Choroid plexus epithelial cell (primary cell): Measurements from ENCODE around the gene FCHO1.

Experiments
- DNase-seq: peaks from one replicate; pipeline ENCODE4 v3.0.0-alpha.2; 2010; ENCODE audit warnings: low read depth
- H3K4me3 ChIP-seq: 2 replicates; pipeline ENCODE4 v1.5.1; 2011; ENCODE audit warnings: low read depth, mild to moderate bottlenecking, control low read depth, low read length, moderate library complexity
- TF ChIP-seq, protein P1 (sequence below): conservative IDR thresholded peaks from 2 replicates; pipeline ENCODE4 v1.5.1; 2011; ENCODE audit warnings: low read depth, mild to moderate bottlenecking, control low read depth, inconsistent platforms, low read length, moderate library complexity

Gene FCHO1

GRCh38 chr19:17724655-17725054, 26.6 kb upstream of the FCHO1 start:
- no peak overlapping the region for H3K4me3 ChIP-seq
- TF ChIP-seq, protein P1, sequence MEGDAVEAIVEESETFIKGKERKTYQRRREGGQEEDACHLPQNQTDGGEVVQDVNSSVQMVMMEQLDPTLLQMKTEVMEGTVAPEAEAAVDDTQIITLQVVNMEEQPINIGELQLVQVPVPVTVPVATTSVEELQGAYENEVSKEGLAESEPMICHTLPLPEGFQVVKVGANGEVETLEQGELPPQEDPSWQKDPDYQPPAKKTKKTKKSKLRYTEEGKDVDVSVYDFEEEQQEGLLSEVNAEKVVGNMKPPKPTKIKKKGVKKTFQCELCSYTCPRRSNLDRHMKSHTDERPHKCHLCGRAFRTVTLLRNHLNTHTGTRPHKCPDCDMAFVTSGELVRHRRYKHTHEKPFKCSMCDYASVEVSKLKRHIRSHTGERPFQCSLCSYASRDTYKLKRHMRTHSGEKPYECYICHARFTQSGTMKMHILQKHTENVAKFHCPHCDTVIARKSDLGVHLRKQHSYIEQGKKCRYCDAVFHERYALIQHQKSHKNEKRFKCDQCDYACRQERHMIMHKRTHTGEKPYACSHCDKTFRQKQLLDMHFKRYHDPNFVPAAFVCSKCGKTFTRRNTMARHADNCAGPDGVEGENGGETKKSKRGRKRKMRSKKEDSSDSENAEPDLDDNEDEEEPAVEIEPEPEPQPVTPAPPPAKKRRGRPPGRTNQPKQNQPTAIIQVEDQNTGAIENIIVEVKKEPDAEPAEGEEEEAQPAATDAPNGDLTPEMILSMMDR = no peak
- no peak for DNase-seq

DNA sequence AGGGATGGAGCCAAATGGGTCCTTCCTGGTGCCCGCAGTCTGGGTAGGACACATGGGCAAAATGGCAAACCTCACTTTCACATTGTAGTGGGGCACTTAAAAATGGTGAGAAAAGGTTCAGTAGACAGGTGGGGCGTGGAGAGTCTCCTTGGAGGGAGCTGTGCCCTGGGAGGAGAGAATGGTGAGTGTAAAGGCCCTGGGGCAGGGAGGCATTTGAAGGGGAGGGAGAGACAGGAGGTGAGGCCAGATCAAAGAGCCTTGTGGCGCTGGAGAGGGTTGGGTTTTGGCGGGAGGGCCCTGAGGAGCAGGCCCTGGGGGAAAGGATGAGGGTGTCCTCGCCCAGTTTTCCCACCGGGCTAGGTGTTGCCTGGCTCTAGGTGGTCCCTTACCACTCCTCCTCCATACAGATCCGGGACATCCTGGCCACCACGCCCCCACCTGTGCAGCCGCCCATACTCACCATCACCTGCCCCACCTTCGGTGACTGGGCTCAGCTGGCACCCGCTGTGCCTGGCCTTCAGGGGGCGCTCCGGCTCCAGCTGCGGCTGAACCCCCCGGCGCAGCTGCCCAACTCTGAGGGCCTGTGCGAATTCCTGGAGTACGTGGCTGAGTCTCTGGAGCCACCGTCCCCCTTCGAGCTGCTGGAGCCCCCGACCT, 25.7 kb upstream of the FCHO1 start:
- TF ChIP-seq, protein P1 = peak; percentile 55
- no peak overlapping the region for H3K4me3 ChIP-seq
- no peak for DNase-seq

- no peak for DNase-seq
- H3K4me3 ChIP-seq = no peak overlapping the region
- TF ChIP-seq, protein P1 = no peak
These were observed 25.0 kb upstream of the FCHO1 start for GRCh38 chr19:17726136-17726741.

DNA sequence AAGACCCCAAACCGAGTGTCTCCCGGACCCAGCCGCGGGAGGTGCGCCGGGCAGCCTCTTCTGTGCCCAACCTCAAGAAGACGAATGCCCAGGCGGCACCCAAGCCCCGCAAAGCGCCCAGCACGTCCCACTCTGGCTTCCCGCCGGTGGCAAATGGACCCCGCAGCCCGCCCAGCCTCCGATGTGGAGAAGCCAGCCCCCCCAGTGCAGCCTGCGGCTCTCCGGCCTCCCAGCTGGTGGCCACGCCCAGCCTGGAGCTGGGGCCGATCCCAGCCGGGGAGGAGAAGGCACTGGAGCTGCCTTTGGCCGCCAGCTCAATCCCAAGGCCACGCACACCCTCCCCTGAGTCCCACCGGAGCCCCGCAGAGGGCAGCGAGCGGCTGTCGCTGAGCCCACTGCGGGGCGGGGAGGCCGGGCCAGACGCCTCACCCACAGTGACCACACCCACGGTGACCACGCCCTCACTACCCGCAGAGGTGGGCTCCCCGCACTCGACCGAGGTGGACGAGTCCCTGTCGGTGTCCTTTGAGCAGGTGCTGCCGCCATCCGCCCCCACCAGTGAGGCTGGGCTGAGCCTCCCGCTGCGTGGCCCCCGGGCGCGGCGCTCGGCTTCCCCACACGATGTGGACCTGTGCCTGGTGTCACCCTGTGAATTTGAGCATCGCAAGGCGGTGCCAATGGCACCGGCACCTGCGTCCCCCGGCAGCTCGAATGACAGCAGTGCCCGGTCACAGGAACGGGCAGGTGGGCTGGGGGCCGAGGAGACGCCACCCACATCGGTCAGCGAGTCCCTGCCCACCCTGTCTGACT, 24.1 kb upstream of the FCHO1 start:
- no peak for DNase-seq

GRCh38 chr19:17727843-17728242, 23.4 kb upstream of the FCHO1 start:
- DNase-seq = no peak
- TF ChIP-seq, protein P1 = no peak
- H3K4me3 ChIP-seq = no peak overlapping the region

More for the DNA sequence above, 24.1 kb upstream of the FCHO1 start:
- TF ChIP-seq, protein P1 = no peak
- no peak overlapping the region for H3K4me3 ChIP-seq

- DNase-seq = no peak
- no peak overlapping the region for H3K4me3 ChIP-seq
- TF ChIP-seq, protein P1 = no peak
These were observed 18.1 kb upstream of the FCHO1 start for GRCh38 chr19:17733127-17733526.
